ENCODE results near the gene STRN3.
"Not testable (repeated sequence)": the region's sequence is repeated elsewhere in the genome, so short reads cannot be mapped to it uniquely, and the experiment has no call there.

The STRN3 gene

DNA sequence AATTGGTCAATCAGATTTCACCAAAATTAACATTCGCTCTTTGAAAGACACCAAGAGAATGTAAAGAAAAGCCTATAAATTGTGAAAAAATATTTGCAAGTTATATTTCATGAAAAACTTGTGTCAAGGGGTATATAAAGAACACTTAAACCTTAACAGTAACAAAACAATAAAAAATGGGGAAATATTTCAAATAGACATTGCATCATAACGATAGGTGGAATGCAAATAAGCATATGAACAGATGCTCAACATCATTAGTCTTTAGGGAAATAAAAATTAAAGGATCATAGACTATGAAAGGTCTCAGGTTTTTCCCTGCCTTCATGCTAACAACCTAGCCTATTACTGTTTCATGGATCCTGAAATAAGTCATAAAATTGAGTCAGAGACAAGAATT, 87.6 kb downstream of the STRN3 start:
- TF ChIP-seq, protein P1, sequence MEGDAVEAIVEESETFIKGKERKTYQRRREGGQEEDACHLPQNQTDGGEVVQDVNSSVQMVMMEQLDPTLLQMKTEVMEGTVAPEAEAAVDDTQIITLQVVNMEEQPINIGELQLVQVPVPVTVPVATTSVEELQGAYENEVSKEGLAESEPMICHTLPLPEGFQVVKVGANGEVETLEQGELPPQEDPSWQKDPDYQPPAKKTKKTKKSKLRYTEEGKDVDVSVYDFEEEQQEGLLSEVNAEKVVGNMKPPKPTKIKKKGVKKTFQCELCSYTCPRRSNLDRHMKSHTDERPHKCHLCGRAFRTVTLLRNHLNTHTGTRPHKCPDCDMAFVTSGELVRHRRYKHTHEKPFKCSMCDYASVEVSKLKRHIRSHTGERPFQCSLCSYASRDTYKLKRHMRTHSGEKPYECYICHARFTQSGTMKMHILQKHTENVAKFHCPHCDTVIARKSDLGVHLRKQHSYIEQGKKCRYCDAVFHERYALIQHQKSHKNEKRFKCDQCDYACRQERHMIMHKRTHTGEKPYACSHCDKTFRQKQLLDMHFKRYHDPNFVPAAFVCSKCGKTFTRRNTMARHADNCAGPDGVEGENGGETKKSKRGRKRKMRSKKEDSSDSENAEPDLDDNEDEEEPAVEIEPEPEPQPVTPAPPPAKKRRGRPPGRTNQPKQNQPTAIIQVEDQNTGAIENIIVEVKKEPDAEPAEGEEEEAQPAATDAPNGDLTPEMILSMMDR (IDR thresholded peaks at IDR 0.05; ENCODE audit: low read depth, low read length), result no peak
- DNase-seq (ENCODE audit: extremely low read depth, low read depth), result no peak

DNA sequence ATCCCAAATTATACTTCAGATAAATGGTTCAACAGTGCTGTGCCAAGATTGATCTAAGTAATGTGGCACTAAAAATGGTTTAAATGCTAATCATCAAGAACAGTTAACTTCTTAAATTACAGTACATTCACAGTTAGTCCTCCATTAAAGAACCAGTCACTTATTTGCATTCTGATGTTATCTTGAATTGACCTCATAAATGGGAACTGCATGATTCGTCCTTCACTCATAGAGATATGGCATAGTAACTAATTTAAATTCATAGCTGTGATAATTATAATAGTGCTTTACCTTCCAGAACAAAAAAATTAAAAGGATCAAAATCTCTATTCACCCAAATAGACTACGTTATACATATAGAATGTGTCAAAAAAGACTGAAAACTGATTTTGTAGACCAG, 90.7 kb downstream of the STRN3 start:
- TF ChIP-seq, protein P1 (IDR thresholded peaks at IDR 0.05; ENCODE audit: low read depth, low read length), result no peak
- no peak for DNase-seq (ENCODE audit: extremely low read depth, low read depth)

DNA sequence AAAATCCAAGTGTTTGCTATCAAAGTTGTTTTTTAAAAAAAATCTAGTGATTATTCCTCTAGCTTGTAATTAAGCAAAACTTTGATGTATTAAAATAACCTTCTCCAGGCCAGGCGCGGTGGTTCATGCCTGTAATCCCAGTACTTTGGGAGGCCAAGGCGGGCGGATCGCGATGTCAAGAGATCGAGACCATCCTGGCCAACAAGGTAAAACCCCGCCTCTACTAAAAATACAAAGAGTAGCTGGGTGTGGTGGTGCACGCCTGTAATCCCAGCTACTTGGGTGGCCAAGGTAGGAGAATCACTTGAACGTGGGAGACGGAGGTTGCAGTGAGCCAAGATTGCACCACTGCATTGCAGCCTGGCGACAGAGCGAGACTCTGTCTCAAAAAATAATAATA, 92.2 kb downstream of the STRN3 start:
- not testable (repeated sequence) for DNase-seq (ENCODE audit: extremely low read depth, low read depth)

DNA sequence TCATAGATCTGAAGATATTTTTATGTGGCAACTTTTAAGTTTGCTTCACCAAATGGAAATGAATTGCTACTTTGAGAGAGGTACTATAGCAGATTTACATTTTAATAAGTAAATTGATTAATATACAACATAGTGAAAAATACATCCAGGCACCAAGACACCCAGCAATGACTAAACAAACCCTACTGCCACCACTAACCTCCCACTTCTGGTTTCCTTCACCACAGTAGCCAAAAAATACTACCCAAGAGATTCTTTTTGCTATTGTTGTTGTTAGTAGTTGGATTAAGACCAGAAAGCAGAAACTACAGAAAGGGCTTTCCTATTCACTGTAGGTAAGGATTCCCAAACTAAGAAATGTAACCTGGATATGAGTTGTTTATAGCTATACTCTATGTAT, 97.7 kb downstream of the STRN3 start:
- no peak for DNase-seq (ENCODE audit: extremely low read depth, low read depth)
- TF ChIP-seq, protein P1 (IDR thresholded peaks at IDR 0.05; ENCODE audit: low read depth, low read length), result no peak

DNA sequence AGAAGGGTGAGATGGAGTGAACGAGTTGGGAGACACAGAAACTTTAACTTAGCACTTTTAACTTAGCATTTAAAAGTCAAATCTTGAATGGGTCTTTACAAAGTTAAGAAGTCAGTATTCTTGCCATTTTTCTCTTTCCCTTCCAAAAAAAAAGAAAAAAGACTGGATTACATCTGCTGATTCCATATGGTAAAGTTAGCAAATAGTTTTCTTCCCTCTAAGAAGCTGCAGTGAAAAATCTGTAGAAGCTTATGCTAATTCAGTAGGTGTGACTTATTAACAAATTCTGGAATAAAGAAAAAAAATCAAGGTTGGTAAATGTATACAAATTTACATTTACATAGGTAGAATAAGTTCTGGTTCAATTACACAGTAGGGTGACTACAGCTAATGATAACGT, 100.9 kb downstream of the STRN3 start:
- TF ChIP-seq, protein P1 (IDR thresholded peaks at IDR 0.05; ENCODE audit: low read depth, low read length), result no peak
- no peak for DNase-seq (ENCODE audit: extremely low read depth, low read depth)

DNA sequence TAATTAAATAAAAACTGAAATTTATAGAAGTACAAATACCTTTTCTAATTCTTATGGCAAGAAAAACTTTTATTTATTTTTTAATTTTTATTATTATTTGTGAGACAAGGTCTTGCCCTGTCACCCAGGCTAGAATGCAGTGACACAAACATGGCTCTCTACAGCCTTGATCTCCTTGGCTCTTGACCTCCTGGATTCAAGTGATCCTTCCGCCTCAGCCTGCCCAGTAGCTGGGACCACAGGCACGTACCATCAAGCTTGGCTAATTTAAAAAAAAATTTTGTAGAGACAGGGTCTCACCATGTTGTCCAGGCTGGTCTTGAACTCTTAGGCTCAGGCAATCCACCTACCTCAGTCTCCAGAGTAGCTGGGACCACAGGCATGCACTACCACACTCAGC, 104.4 kb downstream of the STRN3 start:
- no peak for DNase-seq (ENCODE audit: extremely low read depth, low read depth)
- TF ChIP-seq, protein P1 (IDR thresholded peaks at IDR 0.05; ENCODE audit: low read depth, low read length), result no peak

DNA sequence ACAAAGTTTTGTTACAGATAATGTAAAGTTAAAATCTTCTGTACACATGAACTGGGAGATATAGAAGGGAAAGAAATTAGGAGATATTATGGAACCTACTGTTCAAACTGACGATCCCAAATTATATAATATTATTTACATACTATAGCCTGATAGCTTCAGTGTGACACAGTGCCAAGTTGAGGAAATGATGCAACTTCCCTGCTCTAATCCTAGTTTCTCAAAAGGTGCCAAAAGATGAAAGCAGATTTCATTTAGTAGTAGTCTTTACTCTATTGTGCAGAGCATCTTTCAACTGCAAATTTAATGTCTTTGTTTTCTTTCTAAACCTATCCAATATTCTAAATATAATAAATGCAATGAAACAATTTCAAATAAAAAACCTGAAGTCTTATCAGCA, 104.9 kb downstream of the STRN3 start:
- DNase-seq (ENCODE audit: extremely low read depth, low read depth), result no peak
- TF ChIP-seq, protein P1 (IDR thresholded peaks at IDR 0.05; ENCODE audit: low read depth, low read length), result no peak

DNA sequence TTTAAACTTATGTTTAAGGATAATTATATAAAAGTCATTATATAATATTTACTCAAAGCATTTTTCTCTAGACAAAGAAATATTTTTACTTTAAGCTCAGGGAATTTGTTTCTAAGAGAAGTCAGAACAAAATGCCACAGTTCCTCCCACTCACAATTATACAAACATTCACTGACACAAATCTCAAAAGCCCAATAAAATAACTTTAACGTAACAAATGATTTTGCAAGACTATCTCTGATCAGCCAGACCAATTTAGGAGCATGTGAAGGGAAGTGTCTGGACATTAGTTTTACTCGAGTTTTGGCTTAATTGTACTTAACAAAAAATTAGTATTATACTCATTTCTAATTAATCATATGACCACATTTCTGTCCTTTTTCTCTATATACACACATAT, 110.6 kb downstream of the STRN3 start:
- no peak for DNase-seq (ENCODE audit: extremely low read depth, low read depth)
- TF ChIP-seq, protein P1 (IDR thresholded peaks at IDR 0.05; ENCODE audit: low read depth, low read length), result no peak

Measured in AG09319 (cell line).